ENCODE data around the gene ADAMTS2. TPM values are rescaled to one million over a fixed set of nuclear protein-coding genes. Genes with fewer than 3 reads are reported as not detected.

Gene ADAMTS2
- total RNA-seq, 1 donor from 2014 or later, result 1.2 TPM

- peaks cover 8% of the 10 kb centered on the region for H3K27me3 Mint-ChIP-seq (ENCODE audit: insufficient read depth, low read depth)
- Histone ChIP-seq H3K36me3 (no peaks in the 10 kb centered on the region), H3K9ac (no peak overlapping the region), H3K4me3 (no peak overlapping the region), H3K27me3 (no peaks in the 10 kb centered on the region), H3K27ac (no peak overlapping the region), H3F3A (ENCODE audit: low read depth) (no peaks in the 10 kb centered on the region), H3K9me3 (ENCODE audit: low read depth) (no peaks in the 10 kb centered on the region), H2AFZ (replicated peaks) (no peak overlapping the region), H3K4me1 (no peaks in the 10 kb centered on the region), H3K4me2 (no peak overlapping the region), H3K79me2 (ENCODE audit: low read depth) (no peaks in the 10 kb centered on the region), H4K20me1 (ENCODE audit: low read depth) (no peaks in the 10 kb centered on the region)
- TF ChIP-seq EZH2 (IDR thresholded peaks at IDR 0.05) (no peak), EZH2phosphoT487 (IDR thresholded peaks at IDR 0.05) (no peak), CTCF (IDR thresholded peaks at IDR 0.05) (no peak)
- H3K4me3 Mint-ChIP-seq, result no peak overlapping the region
- H3K27ac Mint-ChIP-seq, result peak overlapping the region; percentile 54
- H3K36me3 Mint-ChIP-seq, result no peaks in the 10 kb centered on the region
- DNase-seq (ENCODE audit: low spot score), result no peak
- H3K9me3 Mint-ChIP-seq, result peaks cover 3% of the 10 kb centered on the region
- peaks cover 7% of the 10 kb centered on the region for H3K4me1 Mint-ChIP-seq
Observed at GRCh38 chr5:179378116-179378440, 32.8 kb upstream of the ADAMTS2 start.

- Histone ChIP-seq H3K4me1 (no peaks in the 10 kb centered on the region), H3K79me2 (ENCODE audit: low read depth) (no peaks in the 10 kb centered on the region), H3K27ac (no peak overlapping the region), H3K4me2 (no peak overlapping the region), H3K27me3 (no peaks in the 10 kb centered on the region), H3K36me3 (no peaks in the 10 kb centered on the region), H3F3A (ENCODE audit: low read depth) (no peaks in the 10 kb centered on the region), H3K9me3 (ENCODE audit: low read depth) (no peaks in the 10 kb centered on the region), H2AFZ (replicated peaks) (no peak overlapping the region), H4K20me1 (ENCODE audit: low read depth) (no peaks in the 10 kb centered on the region), H3K4me3 (no peak overlapping the region), H3K9ac (no peak overlapping the region)
- peaks cover 7% of the 10 kb centered on the region for H3K4me1 Mint-ChIP-seq
- H3K27me3 Mint-ChIP-seq (ENCODE audit: insufficient read depth, low read depth), result peaks cover 12% of the 10 kb centered on the region
- H3K4me3 Mint-ChIP-seq, result no peak overlapping the region
- no peak overlapping the region for H3K27ac Mint-ChIP-seq
- H3K36me3 Mint-ChIP-seq, result no peaks in the 10 kb centered on the region
- H3K9me3 Mint-ChIP-seq, result no peaks in the 10 kb centered on the region
- no peak for DNase-seq (ENCODE audit: low spot score)
- no peak for TF ChIP-seq CTCF (IDR thresholded peaks at IDR 0.05)
- TF ChIP-seq EZH2 (IDR thresholded peaks at IDR 0.05), result no peak
- TF ChIP-seq EZH2phosphoT487 (IDR thresholded peaks at IDR 0.05), result no peak
Observed at GRCh38 chr5:179377421-179378115, 32.3 kb upstream of the ADAMTS2 start.

- H3K36me3 ChIP-seq, result no peaks in the 10 kb centered on the region
- Mint-ChIP-seq H3K4me1 (peaks cover 7% of the 10 kb centered on the region), H3K9me3 (no peaks in the 10 kb centered on the region), H3K36me3 (no peaks in the 10 kb centered on the region), H3K27me3 (ENCODE audit: insufficient read depth, low read depth) (peaks cover 12% of the 10 kb centered on the region), H3K27ac (no peak overlapping the region), H3K4me3 (no peak overlapping the region)
- TF ChIP-seq EZH2phosphoT487 (IDR thresholded peaks at IDR 0.05) (no peak), EZH2 (IDR thresholded peaks at IDR 0.05) (no peak), CTCF (IDR thresholded peaks at IDR 0.05) (no peak)
- no peaks in the 10 kb centered on the region for H3K79me2 ChIP-seq (ENCODE audit: low read depth)
- H4K20me1 ChIP-seq (ENCODE audit: low read depth), result no peaks in the 10 kb centered on the region
- no peak overlapping the region for H3K4me3 ChIP-seq
- H3K27me3 ChIP-seq, result no peaks in the 10 kb centered on the region
- no peaks in the 10 kb centered on the region for H3K9me3 ChIP-seq (ENCODE audit: low read depth)
- no peak overlapping the region for H3K27ac ChIP-seq
- no peaks in the 10 kb centered on the region for H3F3A ChIP-seq (ENCODE audit: low read depth)
- H3K9ac ChIP-seq, result no peak overlapping the region
- no peak for DNase-seq (ENCODE audit: low spot score)
- no peaks in the 10 kb centered on the region for H3K4me1 ChIP-seq
- H3K4me2 ChIP-seq, result no peak overlapping the region
- H2AFZ ChIP-seq (replicated peaks), result no peak overlapping the region
Observed at GRCh38 chr5:179376701-179377420, 31.6 kb upstream of the ADAMTS2 start.

All from neural progenitor cell (in vitro differentiated cells).